MM.1S (cell line): ENCODE measurements around the gene PHLDB3.

Experiments
- DNase-seq: peaks from one replicate; pipeline ENCODE4 v3.0.0-alpha.2; 2015
- H2AFZ ChIP-seq: fragments of 300-600 bp; sonication (generic); 2 replicates; pipeline ENCODE4 v1.6.0; 2016; ENCODE audit warnings: antibody characterized with exemption, low read length
- H3F3A ChIP-seq: fragments of 300-600 bp; sonication (generic); 2 replicates; pipeline ENCODE4 v1.6.1; 2016; ENCODE audit warnings: mild to moderate bottlenecking, antibody characterized with exemption, low read length, moderate library complexity, mixed read lengths; ENCODE audit not compliant: insufficient read depth
- H3K27ac ChIP-seq: fragments of 300-600 bp; sonication (generic); 2 replicates; pipeline ENCODE4 v1.5.1; 2016; ENCODE audit warnings: mild to moderate bottlenecking, low read length
- H3K27me3 ChIP-seq: fragments of 300-600 bp; sonication (generic); replicated peaks from 2 replicates; pipeline ENCODE4 v1.6.0; 2016; ENCODE audit warnings: low read length; ENCODE audit not compliant: insufficient read depth
- H3K36me3 ChIP-seq: fragments of 300-600 bp; sonication (generic); replicated peaks from 2 replicates; pipeline ENCODE4 v1.6.1; 2016; ENCODE audit warnings: mild to moderate bottlenecking, low read length, mixed read lengths; ENCODE audit not compliant: insufficient read depth
- H3K4me1 ChIP-seq: fragments of 300-600 bp; sonication (generic); 2 replicates; pipeline ENCODE4 v1.6.1; 2016; ENCODE audit warnings: low read length, mixed read lengths
- H3K4me2 ChIP-seq: fragments of 300-600 bp; sonication (generic); 2 replicates; pipeline ENCODE4 v1.6.0; 2016; ENCODE audit warnings: low read depth, low read length
- H3K4me3 ChIP-seq: fragments of 300-600 bp; sonication (generic); 2 replicates; pipeline ENCODE4 v1.5.1; 2016; ENCODE audit warnings: low read length, mixed read lengths
- H3K79me2 ChIP-seq: fragments of 300-600 bp; sonication (generic); 2 replicates; pipeline ENCODE4 v1.6.1; 2016; ENCODE audit warnings: mixed run types, low read length, mixed read lengths
- H3K9ac ChIP-seq: fragments of 300-600 bp; sonication (generic); 2 replicates; pipeline ENCODE4 v1.6.1; 2016; ENCODE audit warnings: low read length, mixed read lengths
- H3K9me2 ChIP-seq: fragments of 300-600 bp; sonication (generic); replicated peaks from 2 replicates; pipeline ENCODE4 v1.6.1; 2016; ENCODE audit warnings: mild to moderate bottlenecking, low read length, mixed read lengths; ENCODE audit not compliant: insufficient read depth
- H3K9me3 ChIP-seq: fragments of 300-600 bp; sonication (generic); replicated peaks from 2 replicates; pipeline ENCODE4 v1.6.1; 2016; ENCODE audit warnings: mild to moderate bottlenecking, low read length, mixed read lengths; ENCODE audit not compliant: insufficient read depth
- H4K20me1 ChIP-seq: fragments of 300-600 bp; sonication (generic); 2 replicates; pipeline ENCODE4 v1.6.1; 2016; ENCODE audit warnings: mild to moderate bottlenecking, low read length, moderate library complexity, mixed read lengths; ENCODE audit not compliant: insufficient read depth
- EZH2 ChIP-seq: fragments of 300-600 bp; sonication (generic); optimal IDR thresholded peaks from 2 replicates; pipeline ENCODE3; 2017; ENCODE audit warnings: low read depth, mild to moderate bottlenecking, antibody characterized with exemption, low read length, mixed read lengths
- EZH2phosphoT487 ChIP-seq: fragments of 300-600 bp; sonication (generic); IDR thresholded peaks from 2 replicates; pipeline ENCODE4 v1.6.1; 2018; ENCODE audit warnings: antibody characterized with exemption, low read length
- TF ChIP-seq, protein P1 (sequence below): fragments of 300-600 bp; sonication (generic); IDR thresholded peaks from 2 replicates; pipeline ENCODE4 v1.5.1; 2016; ENCODE audit warnings: antibody characterized with exemption, low read length, mixed read lengths

Gene PHLDB3

DNA sequence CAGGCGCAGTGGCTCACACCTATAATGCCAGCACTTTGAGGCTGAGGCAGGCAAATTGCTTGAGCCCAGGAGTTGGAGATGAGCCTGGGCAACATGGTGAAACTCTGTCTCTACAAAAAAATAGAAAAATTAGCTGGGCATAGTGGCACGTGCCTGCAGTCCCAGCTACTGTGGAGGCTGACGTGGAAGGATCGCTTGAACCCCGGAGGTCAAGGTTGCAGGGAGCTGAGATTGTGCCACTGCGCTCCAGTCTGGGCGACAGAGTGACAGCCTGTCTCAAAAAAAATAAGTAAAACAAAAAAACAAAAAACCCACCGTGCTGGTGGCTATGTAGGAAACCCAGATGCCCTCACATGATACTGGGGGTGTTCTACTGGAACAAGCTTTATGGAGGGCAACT lies 16.4 kb downstream of the PHLDB3 start:
- Histone ChIP-seq H4K20me1 (no peaks in the 10 kb centered on the region), H3K4me2 (no peak overlapping the region), H3K79me2 (no peaks in the 10 kb centered on the region), H3K9me2 (no peaks in the 10 kb centered on the region), H2AFZ (no peak overlapping the region), H3K27ac (no peak overlapping the region), H3K36me3 (no peaks in the 10 kb centered on the region), H3F3A (no peaks in the 10 kb centered on the region), H3K9me3 (no peaks in the 10 kb centered on the region), H3K4me1 (no peaks in the 10 kb centered on the region), H3K27me3 (no peaks in the 10 kb centered on the region), H3K4me3 (no peak overlapping the region), H3K9ac (no peak overlapping the region)
- TF ChIP-seq, protein P1, sequence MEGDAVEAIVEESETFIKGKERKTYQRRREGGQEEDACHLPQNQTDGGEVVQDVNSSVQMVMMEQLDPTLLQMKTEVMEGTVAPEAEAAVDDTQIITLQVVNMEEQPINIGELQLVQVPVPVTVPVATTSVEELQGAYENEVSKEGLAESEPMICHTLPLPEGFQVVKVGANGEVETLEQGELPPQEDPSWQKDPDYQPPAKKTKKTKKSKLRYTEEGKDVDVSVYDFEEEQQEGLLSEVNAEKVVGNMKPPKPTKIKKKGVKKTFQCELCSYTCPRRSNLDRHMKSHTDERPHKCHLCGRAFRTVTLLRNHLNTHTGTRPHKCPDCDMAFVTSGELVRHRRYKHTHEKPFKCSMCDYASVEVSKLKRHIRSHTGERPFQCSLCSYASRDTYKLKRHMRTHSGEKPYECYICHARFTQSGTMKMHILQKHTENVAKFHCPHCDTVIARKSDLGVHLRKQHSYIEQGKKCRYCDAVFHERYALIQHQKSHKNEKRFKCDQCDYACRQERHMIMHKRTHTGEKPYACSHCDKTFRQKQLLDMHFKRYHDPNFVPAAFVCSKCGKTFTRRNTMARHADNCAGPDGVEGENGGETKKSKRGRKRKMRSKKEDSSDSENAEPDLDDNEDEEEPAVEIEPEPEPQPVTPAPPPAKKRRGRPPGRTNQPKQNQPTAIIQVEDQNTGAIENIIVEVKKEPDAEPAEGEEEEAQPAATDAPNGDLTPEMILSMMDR, result no peak
- TF ChIP-seq EZH2 (no peak), EZH2phosphoT487 (no peak)
- no peak for DNase-seq

DNA sequence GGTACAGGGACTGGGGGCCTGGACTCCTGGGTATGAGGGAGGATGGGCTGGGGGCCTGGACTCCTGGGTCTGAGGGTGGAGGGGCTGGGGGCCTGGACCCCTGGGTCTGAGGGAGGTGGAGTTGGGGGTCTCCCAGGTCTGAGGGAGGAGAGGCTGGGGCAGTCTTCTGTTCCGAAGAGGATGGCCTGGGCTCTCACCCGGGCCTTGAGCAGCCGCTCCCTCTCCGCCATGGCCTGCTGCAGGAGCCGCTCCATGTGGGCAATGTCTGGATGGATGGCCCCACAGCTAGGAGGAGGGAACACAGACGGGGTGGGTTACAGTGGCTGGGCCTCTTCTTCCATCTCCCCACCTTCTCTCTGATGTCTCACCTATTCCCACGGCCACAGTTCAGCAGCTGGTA lies 18.1 kb downstream of the PHLDB3 start:
- Histone ChIP-seq H3K4me2 (no peak overlapping the region), H2AFZ (no peak overlapping the region), H4K20me1 (no peaks in the 10 kb centered on the region), H3K27me3 (no peaks in the 10 kb centered on the region), H3K9me3 (no peaks in the 10 kb centered on the region), H3F3A (no peaks in the 10 kb centered on the region), H3K36me3 (no peaks in the 10 kb centered on the region), H3K4me3 (no peak overlapping the region), H3K9ac (no peak overlapping the region), H3K9me2 (no peaks in the 10 kb centered on the region), H3K79me2 (no peaks in the 10 kb centered on the region), H3K27ac (no peak overlapping the region), H3K4me1 (no peaks in the 10 kb centered on the region)
- no peak for DNase-seq
- TF ChIP-seq, protein P1, result no peak
- no peak for TF ChIP-seq EZH2phosphoT487
- no peak for TF ChIP-seq EZH2

DNA sequence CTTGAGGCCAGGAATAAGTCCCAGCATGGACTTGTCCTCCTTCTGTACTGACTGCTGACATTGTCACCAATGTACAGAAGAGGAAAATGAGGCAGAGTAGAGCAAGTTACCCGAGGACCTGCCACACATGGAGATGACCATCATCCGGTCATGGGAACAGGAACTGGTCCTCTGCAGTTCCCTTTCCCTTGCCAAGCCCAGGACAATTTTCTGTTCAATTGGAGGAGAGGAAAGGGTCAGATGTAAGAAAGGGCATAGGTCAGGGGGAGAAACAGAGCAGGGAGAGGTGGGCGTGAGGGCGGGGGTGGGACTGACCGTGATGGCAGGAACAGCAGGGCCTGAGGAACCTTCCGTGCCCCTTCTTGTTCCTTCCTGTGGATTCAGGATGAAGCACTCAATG lies 18.6 kb downstream of the PHLDB3 start:
- H3K9ac ChIP-seq, result no peak overlapping the region
- H3K9me3 ChIP-seq, result no peaks in the 10 kb centered on the region
- H3F3A ChIP-seq, result no peaks in the 10 kb centered on the region
- H3K27me3 ChIP-seq, result no peaks in the 10 kb centered on the region
- TF ChIP-seq EZH2 (no peak), EZH2phosphoT487 (no peak)
- TF ChIP-seq, protein P1, result no peak
- no peaks in the 10 kb centered on the region for H3K36me3 ChIP-seq
- H4K20me1 ChIP-seq, result no peaks in the 10 kb centered on the region
- H2AFZ ChIP-seq, result no peak overlapping the region
- DNase-seq, result no peak
- H3K9me2 ChIP-seq, result no peaks in the 10 kb centered on the region
- no peak overlapping the region for H3K4me3 ChIP-seq
- no peaks in the 10 kb centered on the region for H3K4me1 ChIP-seq
- no peak overlapping the region for H3K4me2 ChIP-seq
- H3K27ac ChIP-seq, result no peak overlapping the region
- H3K79me2 ChIP-seq, result no peaks in the 10 kb centered on the region

DNA sequence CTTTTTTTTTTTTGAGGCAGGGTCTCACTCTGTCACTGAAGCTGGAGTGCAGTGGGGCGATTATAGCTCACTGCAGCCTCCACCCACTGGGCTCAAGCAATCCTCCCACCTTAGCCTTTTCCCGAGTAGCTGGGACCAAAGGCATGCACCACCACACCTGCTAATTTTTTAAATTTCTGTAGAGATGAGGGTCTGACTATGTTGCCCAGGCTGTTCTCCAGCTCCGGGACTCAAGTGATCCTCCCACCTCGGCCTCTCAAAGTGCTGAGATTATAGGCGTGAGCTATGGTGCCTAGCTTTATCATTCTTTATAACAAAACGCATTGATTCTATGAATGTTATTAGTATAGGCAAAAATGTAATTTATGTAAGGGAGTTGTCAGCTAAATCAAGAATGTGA lies 21.3 kb downstream of the PHLDB3 start:
- no peak overlapping the region for H3K4me2 ChIP-seq
- H3K9me2 ChIP-seq, result no peaks in the 10 kb centered on the region
- no peaks in the 10 kb centered on the region for H3K79me2 ChIP-seq
- no peak overlapping the region for H3K9ac ChIP-seq
- H3K4me3 ChIP-seq, result no peak overlapping the region
- no peaks in the 10 kb centered on the region for H3K4me1 ChIP-seq
- H3K36me3 ChIP-seq, result no peaks in the 10 kb centered on the region
- no peaks in the 10 kb centered on the region for H3K27me3 ChIP-seq
- no peak for DNase-seq
- H4K20me1 ChIP-seq, result no peaks in the 10 kb centered on the region
- H2AFZ ChIP-seq, result no peak overlapping the region
- H3K27ac ChIP-seq, result no peak overlapping the region
- no peak for TF ChIP-seq EZH2
- TF ChIP-seq EZH2phosphoT487, result no peak
- TF ChIP-seq, protein P1, result no peak
- no peaks in the 10 kb centered on the region for H3F3A ChIP-seq
- no peaks in the 10 kb centered on the region for H3K9me3 ChIP-seq
